HG02943 (cell line): ENCODE results near the gene AP3D1.
A peak's percentile ranks its signal among the peaks of the same experiment; 100 is the strongest.

Source experiments
- ATAC-seq: cut with Tn5 transposase; IDR thresholded peaks from one replicate; pipeline ENCODE4 v1.9.1; 2021; ENCODE audit warnings: mild to moderate bottlenecking, low read depth, moderate library complexity; ENCODE audit not compliant: unreplicated experiment

Gene AP3D1

GRCh38 chr19:2113439-2114211 lies 37.7 kb downstream of the AP3D1 start:
- ATAC-seq = no peak

DNA sequence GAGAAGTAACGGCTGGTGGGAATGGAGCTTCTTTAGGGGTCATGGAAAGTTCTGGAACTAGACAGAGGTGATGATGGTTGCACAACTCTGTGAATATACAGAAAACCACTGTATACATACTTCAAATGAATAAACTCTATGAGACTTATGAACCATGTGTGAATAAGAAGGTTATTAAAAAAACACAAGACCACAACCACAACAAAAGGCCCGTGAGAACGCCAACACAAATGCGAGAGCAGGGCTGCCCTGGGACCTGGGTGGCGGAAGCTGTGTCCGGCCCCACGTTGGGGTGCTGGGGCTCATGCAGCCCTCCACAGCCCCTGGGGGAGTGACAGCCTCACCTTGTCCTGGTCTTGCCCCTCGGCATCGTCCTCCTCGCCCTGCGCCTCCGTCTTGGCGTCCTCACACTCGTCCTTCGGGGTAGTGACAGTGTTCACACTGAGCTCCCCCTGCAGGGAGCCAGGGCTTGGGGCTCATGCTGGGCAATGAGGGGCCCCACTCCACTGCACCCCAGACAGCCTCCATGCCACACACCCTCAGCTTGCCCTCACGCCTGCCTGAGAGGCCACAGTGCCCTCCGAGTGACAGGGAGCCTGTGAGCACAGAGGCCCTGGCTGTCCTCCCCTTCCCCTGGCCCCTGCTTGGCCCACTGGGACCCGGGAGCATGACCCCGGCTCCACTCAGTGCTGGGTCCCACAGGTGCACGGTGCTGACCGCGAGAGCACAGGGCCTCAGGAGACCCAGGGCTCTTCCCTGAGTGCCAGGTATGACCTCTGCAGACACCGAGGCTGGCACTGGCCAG lies 38.6 kb downstream of the AP3D1 start:
- no peak for ATAC-seq

DNA sequence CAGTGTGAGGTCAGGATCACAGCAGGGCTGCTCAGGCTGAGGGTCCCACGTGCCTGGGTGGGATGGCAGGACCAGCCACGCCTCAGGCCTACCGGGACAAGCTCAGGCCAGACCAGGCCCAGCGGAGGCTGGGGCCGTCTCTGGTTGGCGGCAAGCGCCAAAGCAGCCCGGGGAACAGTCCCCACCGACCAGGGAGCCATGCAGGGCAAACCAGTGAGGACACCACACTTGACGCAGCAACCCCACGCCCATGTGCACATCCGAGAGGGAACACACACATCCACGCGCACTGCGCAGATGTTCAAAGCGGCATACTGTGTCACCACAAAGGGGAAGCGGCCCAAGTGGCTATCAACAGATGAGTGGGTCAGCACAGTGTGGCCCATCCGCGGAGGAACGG lies 39.5 kb downstream of the AP3D1 start:
- ATAC-seq = no peak

- no peak for ATAC-seq
Measured at GRCh38 chr19:2111425-2111824, 39.9 kb downstream of the AP3D1 start.

GRCh38 chr19:2110822-2111221 lies 40.5 kb downstream of the AP3D1 start:
- no peak for ATAC-seq

DNA sequence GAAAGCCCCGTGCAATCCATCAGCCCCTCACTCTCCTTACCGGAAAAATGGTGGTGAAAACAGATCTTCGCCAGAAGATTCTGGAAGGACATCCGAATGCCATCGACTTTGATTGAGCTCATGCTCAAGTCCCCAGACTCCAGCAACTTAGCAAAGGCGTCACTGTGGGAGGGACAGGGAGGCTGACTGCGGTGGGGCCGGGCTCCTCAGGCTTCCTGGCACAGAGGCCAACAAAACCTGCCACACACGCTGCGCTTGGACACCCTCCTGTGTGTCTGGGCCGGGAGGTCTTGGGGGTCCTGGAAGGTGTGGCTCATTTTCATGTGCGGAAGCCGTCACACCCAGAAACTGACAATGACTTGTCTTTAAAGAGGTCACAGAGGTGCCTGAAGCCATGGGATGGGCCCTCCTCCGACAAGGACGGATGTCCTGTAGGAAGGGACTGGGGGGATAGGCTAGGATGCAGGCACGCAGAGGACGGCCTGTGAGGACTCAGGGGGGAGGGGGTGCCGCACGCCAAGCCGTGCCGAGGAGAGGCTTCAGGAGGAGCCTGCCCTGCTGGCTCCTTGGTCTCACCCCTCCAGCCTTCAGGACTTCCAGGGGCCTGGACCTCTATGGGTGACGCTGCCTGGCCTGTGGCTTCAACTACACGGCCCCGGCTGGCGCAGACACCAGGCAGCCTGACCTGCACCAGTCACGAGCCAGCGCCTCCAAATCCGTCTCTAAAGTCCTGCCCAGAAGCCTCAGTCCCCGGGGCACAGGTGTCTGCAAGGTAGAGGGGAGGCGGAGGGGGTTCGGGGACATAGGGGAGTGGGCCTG lies 42.1 kb downstream of the AP3D1 start:
- ATAC-seq = no peak

DNA sequence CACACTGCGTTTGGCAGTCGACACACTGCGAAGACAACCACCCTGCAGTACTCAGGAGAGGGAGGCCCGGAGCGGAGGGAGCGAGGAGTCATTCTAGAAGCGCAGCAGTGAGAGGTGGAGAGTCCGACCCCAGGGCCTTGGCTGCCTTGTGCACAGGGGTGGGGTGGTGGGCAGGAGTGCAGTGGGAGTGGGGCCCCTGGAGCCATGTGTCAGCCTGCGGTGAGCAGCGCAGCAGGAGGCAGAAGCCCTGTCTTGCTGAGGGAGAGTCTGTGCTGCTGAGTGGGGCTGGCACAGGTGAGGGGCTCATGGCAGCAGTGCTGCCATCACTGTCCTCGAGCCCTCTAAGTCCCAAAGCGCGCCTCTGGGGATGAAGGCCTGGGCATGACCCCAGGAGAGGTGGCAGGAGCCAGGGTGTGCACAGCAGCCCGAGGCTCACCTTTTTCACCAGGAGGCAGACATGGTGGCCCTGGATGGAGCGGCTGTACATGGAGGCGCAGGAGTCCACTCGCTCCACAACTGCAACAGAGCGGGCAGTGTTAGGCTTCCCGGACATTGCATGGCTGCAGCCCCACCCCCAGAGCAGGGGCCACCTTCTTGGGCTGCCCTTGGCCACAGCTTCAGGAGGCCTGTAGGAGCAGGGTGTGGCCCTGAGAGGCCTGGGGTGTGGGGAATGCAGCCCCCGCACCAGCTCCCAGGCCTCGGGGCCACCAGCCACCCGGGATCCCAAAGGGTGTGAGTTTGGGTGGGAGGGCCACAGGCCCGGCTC lies 42.9 kb downstream of the AP3D1 start:
- no peak for ATAC-seq

- no peak for ATAC-seq
Measured at GRCh38 chr19:2103045-2103707, 48.2 kb downstream of the AP3D1 start.

DNA sequence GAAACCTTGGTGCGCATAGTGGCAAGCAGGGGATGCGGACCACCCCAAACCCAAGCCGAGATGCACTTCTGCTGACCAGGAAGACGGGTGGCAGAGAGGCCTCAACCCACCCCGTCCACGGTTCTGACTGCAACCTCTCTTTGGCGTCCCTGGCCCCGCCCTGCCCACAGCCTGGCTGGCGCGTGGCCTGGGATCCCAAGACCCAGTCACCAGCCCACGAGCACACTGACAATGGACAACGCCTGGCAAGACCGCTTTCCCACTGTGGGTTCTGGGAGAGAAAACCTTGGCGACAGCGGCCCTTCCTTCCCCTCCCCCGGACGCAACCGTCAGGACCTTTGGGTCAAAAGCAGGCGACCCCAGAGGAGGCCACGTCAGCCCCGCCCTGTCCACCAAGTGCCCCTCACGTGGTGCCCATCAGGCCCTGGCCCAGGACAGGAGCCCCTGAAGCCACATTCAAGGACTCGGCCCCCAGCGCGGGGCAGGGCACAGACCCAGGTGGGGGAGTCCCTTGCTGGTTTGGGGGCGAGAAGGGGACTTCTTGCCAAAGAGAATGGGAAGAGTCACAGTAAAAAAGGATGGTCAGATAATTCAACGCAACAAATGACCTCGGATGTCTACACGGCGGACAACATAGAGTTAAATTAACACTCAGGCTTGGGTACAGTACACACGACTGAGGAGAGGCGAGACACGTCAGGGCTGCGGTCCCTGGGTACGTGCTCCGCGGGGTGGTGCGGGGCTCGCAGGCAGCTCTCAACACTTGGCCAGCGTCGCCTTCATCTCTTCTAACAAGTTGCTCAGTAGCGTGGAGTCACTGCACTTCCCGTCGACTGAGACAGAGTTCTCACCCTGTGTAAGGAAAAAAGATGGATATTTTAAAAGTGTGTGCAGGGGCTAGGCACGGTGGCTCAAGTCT lies 49.7 kb downstream of the AP3D1 start:
- ATAC-seq = no peak

DNA sequence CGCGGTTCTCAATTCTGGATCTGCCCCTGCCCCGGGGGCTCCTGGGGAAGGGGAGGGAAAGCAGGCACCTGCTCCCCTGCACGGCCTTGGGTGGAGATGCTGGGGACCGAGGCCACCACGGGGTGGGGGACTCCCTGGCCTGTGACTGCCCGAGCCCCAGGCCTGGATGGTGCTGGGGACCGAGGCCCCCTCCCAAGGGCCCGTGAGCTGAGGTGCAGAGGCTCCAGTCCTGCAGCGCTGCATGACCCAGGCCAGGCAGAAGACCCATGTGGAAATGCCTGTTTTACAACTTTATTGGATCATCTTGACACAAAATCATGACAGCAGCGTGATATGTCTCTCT lies 50.7 kb downstream of the AP3D1 start:
- ATAC-seq = no peak

DNA sequence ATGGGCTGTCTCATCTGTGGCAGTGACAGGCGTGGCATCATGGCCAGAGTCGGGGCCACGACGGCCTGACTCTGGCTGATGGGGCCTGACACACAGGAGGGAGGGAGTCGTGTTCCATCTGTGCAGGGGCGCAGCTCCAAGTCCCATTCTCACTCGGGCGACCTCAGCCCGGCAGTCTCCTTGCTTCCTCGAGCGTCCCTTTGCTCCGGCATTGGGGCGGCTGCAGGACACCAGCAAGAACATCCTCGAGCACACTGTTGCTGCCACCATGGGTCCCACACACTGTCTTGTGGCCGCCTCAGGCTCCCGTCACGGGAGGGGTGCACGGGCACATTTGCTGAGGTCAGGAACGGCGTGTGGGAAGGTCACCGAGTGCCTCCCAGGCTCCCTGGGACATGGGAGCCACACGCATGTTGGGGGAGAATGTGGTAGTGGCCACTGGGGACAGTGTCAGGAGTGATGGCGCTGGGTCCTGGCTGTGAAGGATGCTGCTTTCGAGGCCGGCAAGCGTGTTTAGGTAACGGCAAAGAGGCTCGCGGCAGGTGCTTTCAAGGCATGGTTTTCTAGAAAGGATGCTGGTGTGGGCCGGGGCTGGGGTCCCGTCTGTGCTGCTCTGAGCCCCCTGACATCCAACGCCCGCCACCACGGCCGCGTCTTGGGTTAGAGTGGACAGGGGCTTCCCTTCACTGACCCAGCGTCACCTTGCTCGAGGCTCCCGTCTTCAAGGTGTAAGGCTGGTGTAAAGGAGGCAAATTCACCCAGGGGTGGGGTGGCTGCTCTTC lies 51.2 kb downstream of the AP3D1 start:
- ATAC-seq = no peak

DNA sequence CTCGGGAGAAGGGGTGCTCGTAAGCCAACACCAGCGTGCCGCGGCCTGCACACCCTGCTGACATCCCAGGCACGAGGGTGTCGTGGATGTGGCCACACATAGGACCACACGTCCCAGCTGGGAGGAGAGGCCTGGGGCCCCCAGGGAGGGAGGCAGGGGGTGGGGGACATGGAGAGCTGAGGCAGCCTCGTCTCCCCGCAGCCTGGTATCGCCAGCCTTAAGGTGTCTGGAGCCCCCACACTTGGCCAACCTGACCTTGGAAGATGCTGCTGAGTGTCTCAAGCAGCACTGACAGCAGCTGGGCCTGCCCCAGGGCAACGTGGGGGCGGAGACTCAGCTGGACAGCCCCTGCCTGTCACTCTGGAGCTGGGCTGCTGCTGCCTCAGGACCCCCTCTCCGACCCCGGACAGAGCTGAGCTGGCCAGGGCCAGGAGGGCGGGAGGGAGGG lies 52.3 kb downstream of the AP3D1 start:
- no peak for ATAC-seq

DNA sequence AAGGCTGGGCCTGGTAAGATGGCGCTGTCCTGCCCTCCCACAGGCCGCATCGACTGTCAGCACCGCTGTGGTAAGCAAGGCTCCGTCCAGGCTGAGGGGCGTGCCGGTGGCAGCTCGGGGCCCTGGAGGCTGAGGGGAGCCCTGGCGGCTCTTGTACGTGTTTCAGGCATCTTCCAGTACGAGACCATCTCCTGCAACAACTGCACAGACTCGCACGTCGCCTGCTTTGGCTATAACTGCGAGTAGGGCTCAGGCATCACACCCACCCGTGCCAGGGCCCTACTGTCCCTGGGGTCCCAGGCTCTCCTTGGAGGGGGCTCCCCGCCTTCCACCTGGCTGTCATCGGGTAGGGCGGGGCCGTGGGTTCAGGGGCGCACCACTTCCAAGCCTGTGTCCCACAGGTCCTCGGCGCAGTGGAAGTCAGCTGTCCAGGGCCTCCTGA lies 53.5 kb downstream of the AP3D1 start:
- no peak for ATAC-seq

DNA sequence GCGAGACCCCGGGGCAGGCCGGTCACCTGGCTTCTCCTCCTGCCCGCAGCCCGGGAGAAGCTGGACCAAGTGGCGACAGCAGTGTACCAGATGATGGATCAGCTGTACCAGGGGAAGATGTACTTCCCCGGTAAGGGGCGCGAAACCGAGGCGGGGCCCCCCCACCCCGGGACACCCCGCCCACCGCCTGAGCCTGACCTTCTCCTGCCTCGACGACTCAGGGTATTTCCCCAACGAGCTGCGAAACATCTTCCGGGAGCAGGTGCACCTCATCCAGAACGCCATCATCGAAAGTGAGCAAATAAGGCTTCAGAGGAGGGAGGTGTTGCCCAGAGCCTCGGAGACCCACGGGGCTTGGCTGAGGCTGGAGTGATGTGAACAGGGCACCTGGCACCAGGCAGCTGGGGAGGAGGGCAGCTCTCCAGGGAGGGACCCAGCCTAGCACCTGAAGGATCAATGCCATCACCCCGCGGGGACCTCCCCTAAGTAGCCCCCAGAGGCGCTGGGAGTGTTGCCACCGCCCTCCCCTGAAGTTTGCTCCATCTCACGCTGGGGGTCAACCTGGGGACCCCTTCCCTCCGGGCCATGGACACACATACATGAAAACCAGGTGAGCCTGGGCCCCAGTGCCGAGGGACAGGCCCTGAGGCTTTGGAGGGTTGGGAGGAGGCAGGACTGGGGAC lies 54.0 kb downstream of the AP3D1 start:
- peak; percentile 0 for ATAC-seq

DNA sequence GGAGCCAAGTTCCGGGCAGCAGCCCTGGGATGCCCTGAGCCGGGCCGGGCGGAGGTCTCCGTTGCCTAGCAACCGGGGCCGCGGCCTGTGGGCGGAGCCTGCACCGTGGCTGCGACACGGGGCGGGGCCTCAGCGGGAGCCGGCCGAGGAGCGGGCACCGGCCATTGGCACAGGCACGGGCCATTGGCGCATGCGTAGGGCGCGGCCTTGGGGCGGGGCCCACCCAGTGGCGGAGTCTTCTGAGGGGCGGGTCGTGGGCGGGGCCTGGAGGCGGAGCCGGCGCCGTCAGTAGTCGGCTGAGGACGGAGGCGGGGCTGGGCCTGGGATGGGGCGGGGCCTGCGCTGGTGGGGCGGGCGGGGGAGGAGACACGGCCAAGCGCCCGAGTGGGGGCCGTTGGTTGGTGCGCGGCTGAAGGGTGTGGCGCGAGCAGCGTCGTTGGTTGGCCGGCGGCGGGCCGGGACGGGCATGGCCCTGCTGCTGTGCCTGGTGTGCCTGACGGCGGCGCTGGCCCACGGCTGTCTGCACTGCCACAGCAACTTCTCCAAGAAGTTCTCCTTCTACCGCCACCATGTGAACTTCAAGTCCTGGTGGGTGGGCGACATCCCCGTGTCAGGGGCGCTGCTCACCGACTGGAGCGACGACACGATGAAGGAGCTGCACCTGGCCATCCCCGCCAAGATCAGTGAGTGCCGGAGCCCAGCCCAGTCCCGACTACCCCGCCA lies 54.7 kb downstream of the AP3D1 start, which contains the start of gene IZUMO4:
IZUMO4 (plus strand) TSS at position 436 of the 723 bp plus-strand sequence; CDS start at position 467, 31 bp downstream.
- ATAC-seq = peak; percentile 62

DNA sequence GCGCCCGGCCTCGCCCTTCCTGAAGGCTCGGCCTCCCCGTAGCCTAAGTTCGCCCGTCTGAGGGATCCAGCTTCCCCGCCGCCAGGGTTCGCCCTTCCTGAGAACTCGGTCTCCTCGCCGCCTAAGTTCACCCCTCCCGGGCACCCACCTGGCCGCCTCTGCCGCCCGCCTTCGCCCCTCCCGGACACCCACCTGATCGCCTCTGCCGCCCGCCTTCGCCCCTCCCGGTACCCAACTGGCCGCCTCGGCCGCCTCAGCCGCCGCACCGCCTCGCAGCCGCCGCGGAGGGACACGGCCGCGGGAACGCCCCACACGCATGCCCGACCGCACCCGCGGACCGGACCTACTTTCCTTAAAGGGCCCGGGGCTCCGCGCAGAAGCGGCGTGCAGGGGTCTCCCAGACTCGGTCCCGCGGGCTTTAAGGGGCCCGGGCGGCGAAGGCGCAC lies 55.3 kb downstream of the AP3D1 start, which contains the start of gene MOB3A:
MOB3A (minus strand) TSS at position 293 of the 446 bp plus-strand sequence. CDS start 17,766 bp downstream, outside the sequence.
- peak; percentile 32 for ATAC-seq
